Ramos (cell line): Measurements from ENCODE around the gene MARK3.
"Not testable (repeated sequence)": the region's sequence is repeated elsewhere in the genome, so short reads cannot be mapped to it uniquely, and the experiment has no call there.

ENCODE experiments used
- in situ Hi-C: fragments of 300-500 bp; cut with MboI; formaldehyde crosslinking; loops from one replicate; pipeline ENCODE4 v1.14.3; 2022; ENCODE audit warnings: low sequenced_read_pairs; ENCODE audit not compliant: unreplicated experiment

The MARK3 gene

GRCh38 chr14:103521438-103521950, 136.3 kb downstream of the MARK3 start:
- in situ Hi-C loops, result no loop called here

- in situ Hi-C loops, result no loop called here
Measured at GRCh38 chr14:103521951-103522563, 136.8 kb downstream of the MARK3 start.

GRCh38 chr14:103522649-103523574, 137.7 kb downstream of the MARK3 start, which contains the start of gene CKB:
TSS of gene CKB (minus strand) at chr14:103522830. CDS start at chr14:103522493, 337 bp downstream.
- in situ Hi-C loops, result no loop called here

GRCh38 chr14:103523575-103523954, 138.3 kb downstream of the MARK3 start:
- in situ Hi-C loops, result no loop called here

- in situ Hi-C loops, result no loop called here
Measured at GRCh38 chr14:103524002-103524935, 139.1 kb downstream of the MARK3 start.

GRCh38 chr14:103525430-103526246, 140.4 kb downstream of the MARK3 start:
- in situ Hi-C loops, result not testable (repeated sequence)

GRCh38 chr14:103526247-103526913, 141.2 kb downstream of the MARK3 start:
- in situ Hi-C loops, result no loop called here

GRCh38 chr14:103526914-103527248, 141.7 kb downstream of the MARK3 start:
- in situ Hi-C loops, result no loop called here

GRCh38 chr14:103527408-103528145, 142.4 kb downstream of the MARK3 start:
- in situ Hi-C loops, result no loop called here

GRCh38 chr14:103528146-103528586, 143.0 kb downstream of the MARK3 start:
- in situ Hi-C loops, result no loop called here

GRCh38 chr14:103528587-103529382, 143.6 kb downstream of the MARK3 start, which contains the start of gene TRMT61A:
TSS of gene TRMT61A (plus strand) at chr14:103529196. CDS start at chr14:103529979, 783 bp downstream.
- in situ Hi-C loops, result no loop called here

- in situ Hi-C loops, result no loop called here
Measured at GRCh38 chr14:103529383-103530365, 144.5 kb downstream of the MARK3 start.

- in situ Hi-C loops, result no loop called here
Measured at GRCh38 chr14:103530390-103530789, 145.2 kb downstream of the MARK3 start.

GRCh38 chr14:103530831-103531230, 145.6 kb downstream of the MARK3 start:
- in situ Hi-C loops, result no loop called here

- in situ Hi-C loops, result no loop called here
Measured at GRCh38 chr14:103531421-103532215, 146.4 kb downstream of the MARK3 start.
